ENCODE measurements around the gene UPK3A.

The UPK3A gene

GRCh38 chr22:45302751-45303150 lies 18.0 kb downstream of the UPK3A start:
- Histone ChIP-seq H3K9me3 (ENCODE audit: control insufficient read depth, insufficient read depth, low read depth, low read length) (no peaks in the 10 kb centered on the region), H3K27ac (ENCODE audit: low read depth, low read length) (no peak overlapping the region), H3K4me3 (ENCODE audit: low read depth, low read length) (no peak overlapping the region), H3K27me3 (ENCODE audit: control insufficient read depth, insufficient read depth, low read length) (no peaks in the 10 kb centered on the region), H3K9ac (ENCODE audit: low read length) (no peak overlapping the region), H3K36me3 (ENCODE audit: control insufficient read depth, insufficient read depth, low read length) (no peaks in the 10 kb centered on the region), H3K4me1 (ENCODE audit: control insufficient read depth, insufficient read depth, low read length) (peaks cover 11% of the 10 kb centered on the region)

- Histone ChIP-seq H3K9me3 (ENCODE audit: control insufficient read depth, insufficient read depth, low read depth, low read length) (no peaks in the 10 kb centered on the region), H3K36me3 (ENCODE audit: control insufficient read depth, insufficient read depth, low read length) (no peaks in the 10 kb centered on the region), H3K27ac (ENCODE audit: low read depth, low read length) (no peak overlapping the region), H3K4me1 (ENCODE audit: control insufficient read depth, insufficient read depth, low read length) (peaks cover 11% of the 10 kb centered on the region), H3K9ac (ENCODE audit: low read length) (no peak overlapping the region), H3K27me3 (ENCODE audit: control insufficient read depth, insufficient read depth, low read length) (no peaks in the 10 kb centered on the region), H3K4me3 (ENCODE audit: low read depth, low read length) (no peak overlapping the region)
Measured at GRCh38 chr22:45303181-45303580, 18.4 kb downstream of the UPK3A start.

GRCh38 chr22:45304971-45305370 lies 20.2 kb downstream of the UPK3A start:
- peaks cover 12% of the 10 kb centered on the region for H3K4me1 ChIP-seq (ENCODE audit: control insufficient read depth, insufficient read depth, low read length)
- no peaks in the 10 kb centered on the region for H3K36me3 ChIP-seq (ENCODE audit: control insufficient read depth, insufficient read depth, low read length)
- no peaks in the 10 kb centered on the region for H3K27me3 ChIP-seq (ENCODE audit: control insufficient read depth, insufficient read depth, low read length)
- no peak overlapping the region for H3K9ac ChIP-seq (ENCODE audit: low read length)
- no peak overlapping the region for H3K4me3 ChIP-seq (ENCODE audit: low read depth, low read length)
- no peak overlapping the region for H3K27ac ChIP-seq (ENCODE audit: low read depth, low read length)
- no peaks in the 10 kb centered on the region for H3K9me3 ChIP-seq (ENCODE audit: control insufficient read depth, insufficient read depth, low read depth, low read length)

- Histone ChIP-seq H3K9ac (ENCODE audit: low read length) (no peak overlapping the region), H3K9me3 (ENCODE audit: control insufficient read depth, insufficient read depth, low read depth, low read length) (no peaks in the 10 kb centered on the region), H3K27ac (ENCODE audit: low read depth, low read length) (no peak overlapping the region), H3K4me1 (ENCODE audit: control insufficient read depth, insufficient read depth, low read length) (peaks cover 12% of the 10 kb centered on the region), H3K27me3 (ENCODE audit: control insufficient read depth, insufficient read depth, low read length) (peaks cover under 1% of the 10 kb centered on the region; the same call in 1 of the 2 replicates), H3K36me3 (ENCODE audit: control insufficient read depth, insufficient read depth, low read length) (no peaks in the 10 kb centered on the region), H3K4me3 (ENCODE audit: low read depth, low read length) (no peak overlapping the region)
Measured at GRCh38 chr22:45305456-45306075, 20.8 kb downstream of the UPK3A start.

GRCh38 chr22:45306139-45306538 lies 21.4 kb downstream of the UPK3A start:
- Histone ChIP-seq H3K27ac (ENCODE audit: low read depth, low read length) (no peak overlapping the region), H3K4me1 (ENCODE audit: control insufficient read depth, insufficient read depth, low read length) (peaks cover 15% of the 10 kb centered on the region), H3K9ac (ENCODE audit: low read length) (no peak overlapping the region), H3K4me3 (ENCODE audit: low read depth, low read length) (no peak overlapping the region), H3K27me3 (ENCODE audit: control insufficient read depth, insufficient read depth, low read length) (peaks cover 5% of the 10 kb centered on the region; the same call in 1 of the 2 replicates), H3K9me3 (ENCODE audit: control insufficient read depth, insufficient read depth, low read depth, low read length) (no peaks in the 10 kb centered on the region), H3K36me3 (ENCODE audit: control insufficient read depth, insufficient read depth, low read length) (no peaks in the 10 kb centered on the region)

GRCh38 chr22:45308391-45308956 lies 23.7 kb downstream of the UPK3A start:
- Histone ChIP-seq H3K9me3 (ENCODE audit: control insufficient read depth, insufficient read depth, low read depth, low read length) (no peaks in the 10 kb centered on the region), H3K4me1 (ENCODE audit: control insufficient read depth, insufficient read depth, low read length) (peaks cover 25% of the 10 kb centered on the region), H3K4me3 (ENCODE audit: low read depth, low read length) (peak overlapping the region; percentile 67), H3K9ac (ENCODE audit: low read length) (no peak overlapping the region), H3K36me3 (ENCODE audit: control insufficient read depth, insufficient read depth, low read length) (0 out of 2 replicates have a peak, but pooled peaks cover 5% of the 10 kb centered on the region), H3K27ac (ENCODE audit: low read depth, low read length) (no peak overlapping the region), H3K27me3 (ENCODE audit: control insufficient read depth, insufficient read depth, low read length) (peaks cover 5% of the 10 kb centered on the region; the same call in 1 of the 2 replicates)

GRCh38 chr22:45308957-45309421 lies 24.2 kb downstream of the UPK3A start:
- no peaks in the 10 kb centered on the region for H3K9me3 ChIP-seq (ENCODE audit: control insufficient read depth, insufficient read depth, low read depth, low read length)
- peaks cover 5% of the 10 kb centered on the region; the same call in 1 of the 2 replicates for H3K27me3 ChIP-seq (ENCODE audit: control insufficient read depth, insufficient read depth, low read length)
- 0 out of 2 replicates have a peak, but pooled peaks cover 5% of the 10 kb centered on the region for H3K36me3 ChIP-seq (ENCODE audit: control insufficient read depth, insufficient read depth, low read length)
- H3K4me3 ChIP-seq (ENCODE audit: low read depth, low read length), result peak overlapping the region; percentile 67
- H3K9ac ChIP-seq (ENCODE audit: low read length), result peak overlapping the region; percentile 58
- H3K4me1 ChIP-seq (ENCODE audit: control insufficient read depth, insufficient read depth, low read length), result peaks cover 27% of the 10 kb centered on the region
- no peak overlapping the region; the same call in 1 of the 2 replicates for H3K27ac ChIP-seq (ENCODE audit: low read depth, low read length)

- peak within 1 kb of the TSS; percentile 85 for H3K4me3 ChIP-seq (ENCODE audit: low read depth, low read length)
- H3K4me1 ChIP-seq (ENCODE audit: control insufficient read depth, insufficient read depth, low read length), result peaks cover 31% of the 10 kb centered on the region
- H3K9ac ChIP-seq (ENCODE audit: low read length), result peak within 1 kb of the TSS; percentile 64
- H3K27me3 ChIP-seq (ENCODE audit: control insufficient read depth, insufficient read depth, low read length), result peaks cover 5% of the 10 kb centered on the region; the same call in 1 of the 2 replicates
- H3K9me3 ChIP-seq (ENCODE audit: control insufficient read depth, insufficient read depth, low read depth, low read length), result no peaks in the 10 kb centered on the region
- peak within 1 kb of the TSS; percentile 55; the same call in 1 of the 2 replicates for H3K27ac ChIP-seq (ENCODE audit: low read depth, low read length)
- 0 out of 2 replicates have a peak, but pooled peaks cover 5% of the 10 kb centered on the region for H3K36me3 ChIP-seq (ENCODE audit: control insufficient read depth, insufficient read depth, low read length)
Measured at GRCh38 chr22:45309422-45310227, 24.9 kb downstream of the UPK3A start, which contains the start of gene FAM118A. FAM118A (plus strand) TSS chr22:45309934; CDS start chr22:45322380, 12,446 bp downstream.

GRCh38 chr22:45310331-45310976 lies 25.7 kb downstream of the UPK3A start:
- H3K9ac ChIP-seq (ENCODE audit: low read length), result peak overlapping the region; percentile 64
- peaks cover 31% of the 10 kb centered on the region for H3K4me1 ChIP-seq (ENCODE audit: control insufficient read depth, insufficient read depth, low read length)
- H3K9me3 ChIP-seq (ENCODE audit: control insufficient read depth, insufficient read depth, low read depth, low read length), result no peaks in the 10 kb centered on the region
- H3K4me3 ChIP-seq (ENCODE audit: low read depth, low read length), result peak overlapping the region; percentile 85
- H3K36me3 ChIP-seq (ENCODE audit: control insufficient read depth, insufficient read depth, low read length), result 0 out of 2 replicates have a peak, but pooled peaks cover 5% of the 10 kb centered on the region
- peak overlapping the region; percentile 55; the same call in 1 of the 2 replicates for H3K27ac ChIP-seq (ENCODE audit: low read depth, low read length)
- peaks cover 5% of the 10 kb centered on the region; the same call in 1 of the 2 replicates for H3K27me3 ChIP-seq (ENCODE audit: control insufficient read depth, insufficient read depth, low read length)

- no peaks in the 10 kb centered on the region for H3K9me3 ChIP-seq (ENCODE audit: control insufficient read depth, insufficient read depth, low read depth, low read length)
- peaks cover 31% of the 10 kb centered on the region for H3K4me1 ChIP-seq (ENCODE audit: control insufficient read depth, insufficient read depth, low read length)
- H3K9ac ChIP-seq (ENCODE audit: low read length), result peak overlapping the region; percentile 64
- H3K4me3 ChIP-seq (ENCODE audit: low read depth, low read length), result peak overlapping the region; percentile 85
- 0 out of 2 replicates have a peak, but pooled peaks cover 5% of the 10 kb centered on the region for H3K36me3 ChIP-seq (ENCODE audit: control insufficient read depth, insufficient read depth, low read length)
- no peak overlapping the region for H3K27ac ChIP-seq (ENCODE audit: low read depth, low read length)
- peaks cover 5% of the 10 kb centered on the region; the same call in 1 of the 2 replicates for H3K27me3 ChIP-seq (ENCODE audit: control insufficient read depth, insufficient read depth, low read length)
Measured at GRCh38 chr22:45310977-45311531, 26.3 kb downstream of the UPK3A start.

Data from HUES6 (cell line).